H1 (cell line): ENCODE results near the gene EDDM3A. TPM values are rescaled to one million over a fixed set of nuclear protein-coding genes. Genes with fewer than 3 reads are reported as not detected.

Source experiments
- CTCF ChIA-PET: fragments of 300-600 bp; sonication (Branson Sonifier 250); formaldehyde crosslinking; loops from one replicate; lab custom pipeline; 2021; ENCODE audit not compliant: partially characterized antibody; lab: Charles Lee
- POLR2A ChIA-PET: fragments of 300-600 bp; sonication (Branson Sonifier 250); formaldehyde crosslinking; loops from one replicate; lab custom pipeline; 2021; ENCODE audit warnings: inconsistent platforms; ENCODE audit not compliant: partially characterized antibody; lab: Charles Lee
- DNase-seq, 2 experiments: peaks; one replicate each; pipeline versions ENCODE4 v3.0.0 to v3.0.0-alpha.2; 2010 to 2022; ENCODE audit warnings: low spot score in 2 of 2, low read depth in 1 of 2, mixed read lengths in 1 of 2
- FAIRE-seq: peaks from 2 replicates; lab custom pipeline; 2011; peaks lifted over from hg19 to GRCh38; lab: Jason Lieb, UNC
- H2AFZ ChIP-seq: 2 replicates; pipeline ENCODE4 v1.8.1; 2012; ENCODE audit warnings: low read length, inconsistent platforms
- H2AK5ac ChIP-seq: 2 replicates; pipeline ENCODE4 v1.6.1; 2013; ENCODE audit warnings: low read depth, low read length
- H2BK120ac ChIP-seq: replicated peaks from 2 replicates; pipeline ENCODE3; 2013; ENCODE audit warnings: low read depth, low read length, inconsistent platforms
- H2BK12ac ChIP-seq: 2 replicates; pipeline ENCODE4 v1.6.1; 2013; ENCODE audit warnings: low read depth, low read length
- H2BK15ac ChIP-seq: 2 replicates; pipeline ENCODE4 v1.6.1; 2013; ENCODE audit warnings: low read length
- H2BK20ac ChIP-seq: 2 replicates; pipeline ENCODE4 v1.6.1; 2013; ENCODE audit warnings: low read length
- H2BK5ac ChIP-seq: 2 replicates; pipeline ENCODE4 v1.6.1; 2013; ENCODE audit warnings: low read depth, low read length
- H3K14ac ChIP-seq: 2 replicates; pipeline ENCODE4 v1.6.1; 2013; ENCODE audit warnings: inconsistent platforms; ENCODE audit not compliant: insufficient read length
- H3K18ac ChIP-seq: 2 replicates; pipeline ENCODE4 v1.6.1; 2013; ENCODE audit warnings: low read length; ENCODE audit errors: extremely low read depth
- H3K23ac ChIP-seq: 2 replicates; pipeline ENCODE4 v1.6.1; 2013; ENCODE audit warnings: inconsistent platforms; ENCODE audit not compliant: insufficient read length
- H3K23me2 ChIP-seq: 2 replicates; pipeline ENCODE4 v1.6.1; 2013; ENCODE audit warnings: low read depth, low read length
- H3K27ac ChIP-seq: 2 replicates; pipeline ENCODE4 v1.6.1; 2011; ENCODE audit warnings: low read depth, low read length, inconsistent platforms
- H3K27me3 ChIP-seq, 4 experiments: replicated peaks in 1 of 4; 1 replicate in 1 of 4; 2 replicates in 3 of 4; pipeline versions ENCODE4 v1.6.1 to v1.8.1; 2011 to 2013; ENCODE audit warnings: low read length in 3 of 4, mild to moderate bottlenecking in 3 of 4, inconsistent platforms in 2 of 4, mixed read lengths in 2 of 4, moderate library complexity in 1 of 4; ENCODE audit not compliant: control insufficient read depth in 3 of 4, insufficient read depth in 3 of 4; ENCODE audit errors: extremely low read depth in 1 of 4
- H3K36me3 ChIP-seq, 4 experiments: 2 replicates each; pipeline versions ENCODE4 v1.6.1 to v1.8.1; 2011 to 2013; ENCODE audit warnings: mild to moderate bottlenecking in 4 of 4, low read length in 3 of 4, moderate library complexity in 2 of 4, control low read depth in 1 of 4, inconsistent platforms in 1 of 4; ENCODE audit not compliant: insufficient read depth in 4 of 4, control insufficient read depth in 2 of 4
- H3K4ac ChIP-seq: replicated peaks from 2 replicates; pipeline ENCODE3; 2013; ENCODE audit warnings: low read length, low read depth, mixed read lengths, inconsistent platforms; ENCODE audit not compliant: insufficient read length
- H3K4me1 ChIP-seq, 4 experiments: replicated peaks in 1 of 4; 1 replicate in 1 of 4; 2 replicates in 3 of 4; pipeline versions ENCODE4 v1.6.1 to v1.8.1; 2011 to 2013; ENCODE audit warnings: low read length in 3 of 4, inconsistent platforms in 2 of 4, mixed read lengths in 1 of 4; ENCODE audit not compliant: insufficient read depth in 4 of 4, control insufficient read depth in 3 of 4
- H3K4me2 ChIP-seq, 2 experiments: 2 replicates each; pipeline versions ENCODE4 v1.6.1 to v1.8.1; 2011 to 2013; ENCODE audit warnings: low read depth in 2 of 2, low read length in 2 of 2, control low read depth in 1 of 2, inconsistent platforms in 1 of 2, mild to moderate bottlenecking in 1 of 2; ENCODE audit not compliant: insufficient read depth in 1 of 2
- H3K4me3 ChIP-seq, 4 experiments: fragments of 200-600, 300-600 bp in 1 of 4; sonication (generic), shearing (Covaris generic), sonication (Bioruptor Twin) in 1 of 4; 2 replicates each; pipeline versions ENCODE4 v1.5.1 to v1.8.1; 2011 to 2016; ENCODE audit warnings: low read length in 4 of 4, low read depth in 3 of 4, control low read depth in 2 of 4, inconsistent platforms in 2 of 4, mild to moderate bottlenecking in 2 of 4, mixed read lengths in 1 of 4, moderate library complexity in 1 of 4; ENCODE audit not compliant: insufficient read depth in 2 of 4; ENCODE audit errors: extremely low read depth in 1 of 4
- H3K56ac ChIP-seq: replicated peaks from 2 replicates; pipeline ENCODE3; 2013; ENCODE audit warnings: low read depth, mild to moderate bottlenecking, mixed read lengths, low read length, inconsistent platforms; ENCODE audit not compliant: insufficient read length
- H3K79me1 ChIP-seq: 2 replicates; pipeline ENCODE4 v1.6.1; 2013; ENCODE audit warnings: low read depth, low read length, control low read depth
- H3K79me2 ChIP-seq, 2 experiments: 2 replicates each; pipeline versions ENCODE4 v1.6.1 to v1.8.1; 2012 to 2013; ENCODE audit warnings: low read length in 2 of 2, mild to moderate bottlenecking in 2 of 2, inconsistent platforms in 1 of 2; ENCODE audit not compliant: insufficient read depth in 2 of 2, control insufficient read depth in 1 of 2
- H3K9ac ChIP-seq, 4 experiments: replicated peaks in 1 of 4; 1 replicate in 1 of 4; 2 replicates in 3 of 4; pipeline versions ENCODE4 v1.6.1 to v1.8.1; 2011 to 2013; ENCODE audit warnings: low read depth in 3 of 4, low read length in 3 of 4, control low read depth in 2 of 4, mild to moderate bottlenecking in 2 of 4, moderate library complexity in 2 of 4, inconsistent platforms in 1 of 4; ENCODE audit errors: extremely low read depth in 1 of 4
- H3K9me3 ChIP-seq, 2 experiments: 2 replicates each; pipeline versions ENCODE4 v1.6.1 to v1.8.1; 2012 to 2013; ENCODE audit warnings: mild to moderate bottlenecking in 2 of 2, moderate library complexity in 2 of 2, control low read depth in 1 of 2, inconsistent platforms in 1 of 2, low read depth in 1 of 2, low read length in 1 of 2, mixed read lengths in 1 of 2; ENCODE audit not compliant: insufficient read depth in 2 of 2
- H4K20me1 ChIP-seq, 2 experiments: replicated peaks in 1 of 2; 2 replicates each; pipeline versions ENCODE3 to v1.8.1; 2011 to 2013; ENCODE audit warnings: inconsistent platforms in 2 of 2, low read length in 2 of 2, mild to moderate bottlenecking in 1 of 2; ENCODE audit not compliant: insufficient read depth in 2 of 2, control insufficient read depth in 1 of 2
- H4K5ac ChIP-seq: 2 replicates; pipeline ENCODE4 v1.6.1; 2013; ENCODE audit warnings: low read length, low read depth, mixed read lengths, inconsistent platforms; ENCODE audit not compliant: insufficient read length
- H4K8ac ChIP-seq: 2 replicates; pipeline ENCODE4 v1.8.0; 2013; ENCODE audit warnings: mild to moderate bottlenecking, moderate library complexity, low read length, inconsistent platforms; ENCODE audit not compliant: insufficient read depth; ENCODE audit errors: extremely low read depth
- H4K91ac ChIP-seq: replicated peaks from 2 replicates; pipeline ENCODE3; 2013; ENCODE audit warnings: low read length, mixed read lengths, inconsistent platforms; ENCODE audit not compliant: insufficient read length
- BRCA1 ChIP-seq: IDR thresholded peaks from 2 replicates; pipeline ENCODE4 v1.6.1; 2012; ENCODE audit warnings: low read depth, low read length, improper control_type of control experiment
- EZH2 ChIP-seq: fragments of 200-600 bp; sonication (generic); IDR thresholded peaks from 2 replicates; pipeline ENCODE4 v1.7.1; 2012; ENCODE audit warnings: low read depth, mild to moderate bottlenecking, moderate library complexity, low read length, inconsistent platforms; ENCODE audit not compliant: severe bottlenecking
- MAFK ChIP-seq: IDR thresholded peaks from 2 replicates; pipeline ENCODE4 v1.6.1; 2012; ENCODE audit warnings: low read depth, mild to moderate bottlenecking, improper control_type of control experiment, low read length
- SIRT6 ChIP-seq: IDR thresholded peaks from one replicate; pipeline ENCODE4 v1.7.1; 2012; ENCODE audit warnings: low read length, inconsistent platforms
- SP2 ChIP-seq: IDR thresholded peaks from 2 replicates; pipeline ENCODE4 v1.6.1; 2012; ENCODE audit warnings: mild to moderate bottlenecking, low read length, inconsistent platforms
- TAF7 ChIP-seq: optimal IDR thresholded peaks from 2 replicates; pipeline ENCODE3; 2011; ENCODE audit warnings: low read depth, mild to moderate bottlenecking, inconsistent platforms, low read length, moderate library complexity, borderline replicate concordance
- TEAD4 ChIP-seq: IDR thresholded peaks from 2 replicates; pipeline ENCODE4 v1.6.1; 2012; ENCODE audit warnings: low read depth, low read length, inconsistent platforms, mixed read lengths
- WGBS, 2 experiments: shearing (Covaris generic) in 1 of 2; methylation state at CpG; one replicate each; pipeline versions ENCODE4 v1.1.6 to v1.1.7; 2013 to 2015; ENCODE audit warnings: low lambda C conversion rate in 2 of 2, mixed read lengths in 2 of 2, inconsistent platforms in 1 of 2, low coverage in 1 of 2, missing lambda C conversion rate in 1 of 2; ENCODE audit not compliant: insufficient replicate concordance in 2 of 2, insufficient coverage in 1 of 2, insufficient read length in 1 of 2; ENCODE audit errors: extremely low coverage in 1 of 2, missing lambda C conversion rate in 1 of 2; 5-methylcytosine and 5-hydroxymethylcytosine counted together
- polyA plus RNA-seq, 7 experiments: library from polyadenylated mRNA; depleted of rRNA in 3 of 7; stranded (reverse) in 5 of 7; unstranded in 2 of 7; fragments of >200 nt in 5 of 7; fragments of 200-250 nt in 2 of 7; gene quantifications; 1 replicate in 5 of 7; 2 replicates in 1 of 7; 4 replicates in 1 of 7; pipeline versions ENCODE4 v1.2.1 to v1.2.3, GENCODE V29; 2011 to 2013; ENCODE audit warnings: missing spikeins in 2 of 7, mixed read lengths in 2 of 7
- total RNA-seq: library from RNA; stranded (reverse); fragmentation: NEBNext Ultra II Directional; extraction: Animal tissue kit (Norgen Biotek cat#: 25700); gene quantifications from 2 replicates; pipeline ENCODE4 v1.2.1, GENCODE V29; 2021
- TF ChIP-seq, protein P1 (sequence below): IDR thresholded peaks from 2 replicates; pipeline ENCODE4 v1.6.1; 2011; ENCODE audit warnings: low read length, improper control_type of control experiment
- TF ChIP-seq, protein P2 (sequence below): IDR thresholded peaks from 2 replicates; pipeline ENCODE4 v1.6.1; 2012; ENCODE audit warnings: inconsistent platforms

Gene EDDM3A
- total and polyA plus RNA-seq, 2 of the 8 experiments (the other 6 are each of a cell fraction or from before 2014, with no cell fraction given) = 0.09 TPM; not detected in 1

DNA sequence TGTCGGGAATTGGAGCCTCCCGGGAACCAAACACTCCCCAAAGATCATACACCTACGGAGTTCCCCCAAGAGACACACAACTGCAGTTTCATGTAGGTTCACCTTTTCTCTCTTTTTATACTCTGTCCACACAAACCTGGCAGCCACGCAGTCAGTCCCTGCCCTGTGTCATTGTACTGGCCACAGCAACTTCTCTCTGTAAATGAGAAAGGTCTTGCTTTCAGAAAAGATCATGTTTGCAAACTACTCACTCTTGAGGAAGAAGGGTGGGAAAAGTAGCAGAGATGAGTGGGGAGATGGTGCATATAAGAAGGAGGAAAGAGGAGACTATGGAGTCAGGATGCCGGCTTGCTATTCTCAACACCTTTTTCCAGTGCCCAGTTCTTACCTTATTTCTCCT, 46.8 kb upstream of the EDDM3A start:
- H3K9ac ChIP-seq = no peak overlapping the region
- ChIA-PET POLR2A (interaction anchor here (0.6 to 0.7 kb wide), 2 partner anchors 14 to 273 kb away, joined by 3 read pairs; partner anchors contain the start of gene RNASE4), CTCF (interaction anchor here (0.6 to 3.6 kb wide), 15 partner anchors 8 to 326 kb away, joined by 3 to 16 read pairs (median 4); partner anchors contain the start of genes NDRG2 and RNASE4)
- no peaks in the 10 kb centered on the region; a peak in 1 of 7 replicates for H3K4me1 ChIP-seq
- no peaks in the 10 kb centered on the region for H3K27me3 ChIP-seq
- H3K23me2 ChIP-seq = no peaks in the 10 kb centered on the region
- no peak overlapping the region for H3K27ac ChIP-seq
- H3K56ac ChIP-seq = no peak overlapping the region
- no peak overlapping the region for H4K5ac ChIP-seq
- H2AK5ac ChIP-seq = no peak overlapping the region
- 73% methylated on average over 5 of the region's 5 CpGs; no CpG with 5 or more reads in 1 of the 2 experiments for WGBS, 2 experiments
- H4K91ac ChIP-seq = peak overlapping the region; percentile 42
- H4K8ac ChIP-seq = no peak overlapping the region
- H3K4me3 ChIP-seq = no peak overlapping the region
- no peak overlapping the region for H2BK5ac ChIP-seq
- no peak overlapping the region for H3K23ac ChIP-seq
- H3K79me2 ChIP-seq = no peaks in the 10 kb centered on the region
- no peaks in the 10 kb centered on the region for H3K36me3 ChIP-seq
- H3K9me3 ChIP-seq = peaks cover under 1 to 3% of the 10 kb centered on the region in 2 experiments; a peak in 3 of 4 replicates
- FAIRE-seq (no peak), DNase-seq (no peak)
- H3K4me2 ChIP-seq = no peak overlapping the region
- no peak overlapping the region for H2BK15ac ChIP-seq
- H3K14ac ChIP-seq = no peak overlapping the region
- H2AFZ ChIP-seq = no peak overlapping the region
- 0 out of 2 replicates have a peak overlapping the region, but pooled peaks have one; percentile 40 for H2BK20ac ChIP-seq
- H4K20me1 ChIP-seq = no peaks in the 10 kb centered on the region
- H2BK120ac ChIP-seq = no peak overlapping the region
- H3K79me1 ChIP-seq = no peaks in the 10 kb centered on the region; the same call in 1 of the 2 replicates
- H2BK12ac ChIP-seq = no peak overlapping the region
- H3K18ac ChIP-seq = no peak overlapping the region
- H3K4ac ChIP-seq = no peak overlapping the region
- TF ChIP-seq TAF7 = no peak
- TF ChIP-seq, protein P1, sequence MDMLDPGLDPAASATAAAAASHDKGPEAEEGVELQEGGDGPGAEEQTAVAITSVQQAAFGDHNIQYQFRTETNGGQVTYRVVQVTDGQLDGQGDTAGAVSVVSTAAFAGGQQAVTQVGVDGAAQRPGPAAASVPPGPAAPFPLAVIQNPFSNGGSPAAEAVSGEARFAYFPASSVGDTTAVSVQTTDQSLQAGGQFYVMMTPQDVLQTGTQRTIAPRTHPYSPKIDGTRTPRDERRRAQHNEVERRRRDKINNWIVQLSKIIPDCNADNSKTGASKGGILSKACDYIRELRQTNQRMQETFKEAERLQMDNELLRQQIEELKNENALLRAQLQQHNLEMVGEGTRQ = no peak
- TF ChIP-seq TEAD4 = no peak
- TF ChIP-seq MAFK = no peak
- TF ChIP-seq BRCA1 = no peak
- TF ChIP-seq EZH2 = no peak
- TF ChIP-seq, protein P2, sequence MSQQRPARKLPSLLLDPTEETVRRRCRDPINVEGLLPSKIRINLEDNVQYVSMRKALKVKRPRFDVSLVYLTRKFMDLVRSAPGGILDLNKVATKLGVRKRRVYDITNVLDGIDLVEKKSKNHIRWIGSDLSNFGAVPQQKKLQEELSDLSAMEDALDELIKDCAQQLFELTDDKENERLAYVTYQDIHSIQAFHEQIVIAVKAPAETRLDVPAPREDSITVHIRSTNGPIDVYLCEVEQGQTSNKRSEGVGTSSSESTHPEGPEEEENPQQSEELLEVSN = no peak
- TF ChIP-seq SP2 = no peak
- TF ChIP-seq SIRT6 = no peak
